Measurements from ENCODE around the gene BLOC1S6.

Gene BLOC1S6

GRCh38 chr15:45588219-45588875 is 1.2 kb downstream of the BLOC1S6 start:
- DNase-seq (ENCODE audit: low read depth) = no peak

GRCh38 chr15:45589256-45589655 is 2.1 kb downstream of the BLOC1S6 start:
- DNase-seq (ENCODE audit: low read depth) = no peak

- no peak for DNase-seq (ENCODE audit: low read depth)
These were observed 7.1 kb downstream of the BLOC1S6 start for GRCh38 chr15:45594319-45594718.

GRCh38 chr15:45594835-45595530 is 7.8 kb downstream of the BLOC1S6 start:
- DNase-seq (ENCODE audit: low read depth) = no peak

- DNase-seq (ENCODE audit: low read depth) = no peak
These were observed 16.7 kb downstream of the BLOC1S6 start for GRCh38 chr15:45603881-45604280.

- no peak for DNase-seq (ENCODE audit: low read depth)
These were observed 17.1 kb downstream of the BLOC1S6 start for GRCh38 chr15:45604326-45604725.

GRCh38 chr15:45606413-45606812 is 19.2 kb downstream of the BLOC1S6 start:
- DNase-seq (ENCODE audit: low read depth) = no peak

- no peak for DNase-seq (ENCODE audit: low read depth)
These were observed 19.7 kb downstream of the BLOC1S6 start for GRCh38 chr15:45606841-45607240.

- no peak for DNase-seq (ENCODE audit: low read depth)
These were observed 24.1 kb downstream of the BLOC1S6 start for GRCh38 chr15:45611305-45611704.

GRCh38 chr15:45612790-45613415 is 25.7 kb downstream of the BLOC1S6 start:
- no peak for DNase-seq (ENCODE audit: low read depth)

- no peak for DNase-seq (ENCODE audit: low read depth)
These were observed 29.7 kb downstream of the BLOC1S6 start for GRCh38 chr15:45616901-45617323.

- DNase-seq (ENCODE audit: low read depth) = no peak
These were observed 31.6 kb downstream of the BLOC1S6 start for GRCh38 chr15:45618813-45619212.

- DNase-seq (ENCODE audit: low read depth) = no peak
These were observed 41.0 kb downstream of the BLOC1S6 start for GRCh38 chr15:45628136-45628535.

GRCh38 chr15:45630917-45631691 is 43.9 kb downstream of the BLOC1S6 start:
- no peak for DNase-seq (ENCODE audit: low read depth)

- DNase-seq (ENCODE audit: low read depth) = no peak
These were observed 44.6 kb downstream of the BLOC1S6 start for GRCh38 chr15:45631776-45632175.

GRCh38 chr15:45634432-45635190 is 47.4 kb downstream of the BLOC1S6 start, which contains the start of gene SQOR:
Gene SQOR, plus strand, starts transcription at chr15:45635029. Its CDS starts 23,895 bp downstream, at chr15:45658924.
- no peak for DNase-seq (ENCODE audit: low read depth)

- no peak for DNase-seq (ENCODE audit: low read depth)
These were observed 48.0 kb downstream of the BLOC1S6 start for GRCh38 chr15:45635191-45635638.

- no peak for DNase-seq (ENCODE audit: low read depth)
These were observed 48.6 kb downstream of the BLOC1S6 start for GRCh38 chr15:45635763-45636292.

GRCh38 chr15:45637141-45637540 is 50.0 kb downstream of the BLOC1S6 start:
- no peak for DNase-seq (ENCODE audit: low read depth)

- no peak for DNase-seq (ENCODE audit: low read depth)
These were observed 50.4 kb downstream of the BLOC1S6 start for GRCh38 chr15:45637552-45638033.

- no peak for DNase-seq (ENCODE audit: low read depth)
These were observed 53.4 kb downstream of the BLOC1S6 start for GRCh38 chr15:45640616-45641015.
